H1 (cell line): ENCODE results near the gene IFTAP.

Experiments used
- ATF2 ChIP-seq: IDR thresholded peaks from 2 replicates; pipeline ENCODE4 v1.6.1; 2012; ENCODE audit warnings: low read length, inconsistent platforms
- CEBPB ChIP-seq: IDR thresholded peaks from 2 replicates; pipeline ENCODE4 v1.6.1; 2012; ENCODE audit warnings: low read depth, low read length
- CTCF ChIP-seq, 3 experiments: IDR thresholded peaks; 1 replicate in 2 of 3; 2 replicates in 1 of 3; pipeline versions ENCODE4 v1.5.1 to v1.6.1; 2011; ENCODE audit warnings: low read length in 3 of 3, mild to moderate bottlenecking in 3 of 3, inconsistent platforms in 2 of 3, low read depth in 1 of 3, moderate library complexity in 1 of 3; ENCODE audit not compliant: insufficient read depth in 1 of 3; ENCODE audit errors: control extremely low read depth in 1 of 3
- JUND ChIP-seq: IDR thresholded peaks from 2 replicates; pipeline ENCODE4 v1.6.1; 2011; ENCODE audit warnings: mild to moderate bottlenecking, improper control_type of control experiment, low read length
- MAX ChIP-seq: IDR thresholded peaks from 2 replicates; pipeline ENCODE4 v1.6.1; 2012; ENCODE audit warnings: inconsistent platforms
- POLR2A ChIP-seq, 2 experiments: IDR thresholded peaks; 1 replicate in 1 of 2; 2 replicates in 1 of 2; pipeline ENCODE4 v1.6.1; 2011; ENCODE audit warnings: low read depth in 2 of 2, low read length in 2 of 2, mild to moderate bottlenecking in 2 of 2; ENCODE audit errors: control extremely low read depth in 1 of 2
- RFX5 ChIP-seq: IDR thresholded peaks from 2 replicates; pipeline ENCODE4 v1.6.1; 2011; ENCODE audit warnings: low read depth, low read length, improper control_type of control experiment, borderline replicate concordance
- RNF2 ChIP-seq: fragments of 200-900, 300-1000 bp; sonication (generic); IDR thresholded peaks from 2 replicates; pipeline ENCODE4 v1.7.1; 2016; ENCODE audit warnings: borderline replicate concordance, low read depth, mild to moderate bottlenecking, antibody characterized with exemption, low read length; ENCODE audit not compliant: poor library complexity, severe bottlenecking; ENCODE audit errors: missing control alignments
- ZNF274 ChIP-seq: IDR thresholded peaks from 2 replicates; pipeline ENCODE4 v1.7.0; 2012; ENCODE audit warnings: low read length, borderline replicate concordance; ENCODE audit errors: extremely low read depth

- no peak for TF ChIP-seq CTCF (IDR thresholded peaks at IDR 0.05; ENCODE audit: control extremely low read depth in 1 of 3, insufficient read depth in 1 of 3, low read depth in 1 of 3, low read length in 3 of 3)
- TF ChIP-seq CEBPB, result no peak
- no peak for TF ChIP-seq ZNF274
- no peak for TF ChIP-seq RFX5
- TF ChIP-seq MAX, result no peak
- no peak for TF ChIP-seq RNF2
- TF ChIP-seq POLR2A (IDR thresholded peaks at IDR 0.05; ENCODE audit: control extremely low read depth in 1 of 2, low read depth in 2 of 2, low read length in 2 of 2), result no peak
- no peak for TF ChIP-seq JUND
- TF ChIP-seq ATF2, result no peak
These were observed 11.2 kb downstream of the IFTAP start for GRCh38 chr11:36605221-36606216.
